ENCODE data around the gene RCOR1. TPM values are rescaled to one million over a fixed set of nuclear protein-coding genes. Genes with fewer than 3 reads are reported as not detected.
A peak's percentile ranks its signal among the peaks of the same experiment; 100 is the strongest.

Gene RCOR1
- total RNA-seq, 1 experiment from 2014 or later, result 25.4 TPM

GRCh38 chr14:102626530-102626929 is 34.1 kb downstream of the RCOR1 start (continued):
- TF ChIP-seq E2F4 (CRISPR knock-in tag; IDR thresholded peaks at IDR 0.05; ENCODE audit: borderline replicate concordance, low read depth), result no peak
- no peak for TF ChIP-seq KAT7 (CRISPR knock-in tag; IDR thresholded peaks at IDR 0.05; ENCODE audit: borderline replicate concordance)
- no peak for TF ChIP-seq NFE2L1 (CRISPR knock-in tag; IDR thresholded peaks at IDR 0.05)
- TF ChIP-seq, protein P1, sequence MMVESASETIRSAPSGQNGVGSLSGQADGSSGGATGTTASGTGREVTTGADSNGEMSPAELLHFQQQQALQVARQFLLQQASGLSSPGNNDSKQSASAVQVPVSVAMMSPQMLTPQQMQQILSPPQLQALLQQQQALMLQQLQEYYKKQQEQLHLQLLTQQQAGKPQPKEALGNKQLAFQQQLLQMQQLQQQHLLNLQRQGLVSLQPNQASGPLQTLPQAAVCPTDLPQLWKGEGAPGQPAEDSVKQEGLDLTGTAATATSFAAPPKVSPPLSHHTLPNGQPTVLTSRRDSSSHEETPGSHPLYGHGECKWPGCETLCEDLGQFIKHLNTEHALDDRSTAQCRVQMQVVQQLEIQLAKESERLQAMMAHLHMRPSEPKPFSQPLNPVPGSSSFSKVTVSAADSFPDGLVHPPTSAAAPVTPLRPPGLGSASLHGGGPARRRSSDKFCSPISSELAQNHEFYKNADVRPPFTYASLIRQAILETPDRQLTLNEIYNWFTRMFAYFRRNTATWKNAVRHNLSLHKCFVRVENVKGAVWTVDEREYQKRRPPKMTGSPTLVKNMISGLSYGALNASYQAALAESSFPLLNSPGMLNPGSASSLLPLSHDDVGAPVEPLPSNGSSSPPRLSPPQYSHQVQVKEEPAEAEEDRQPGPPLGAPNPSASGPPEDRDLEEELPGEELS (CRISPR knock-in tag; IDR thresholded peaks at IDR 0.05), result no peak
- no peak for TF ChIP-seq ZBTB43 (CRISPR knock-in tag; IDR thresholded peaks at IDR 0.05)
- TF ChIP-seq ZNF423 (CRISPR knock-in tag; IDR thresholded peaks at IDR 0.05), result no peak
- no peak for TF ChIP-seq ESRRA (CRISPR knock-in tag; IDR thresholded peaks at IDR 0.05; ENCODE audit: borderline replicate concordance)

DNA sequence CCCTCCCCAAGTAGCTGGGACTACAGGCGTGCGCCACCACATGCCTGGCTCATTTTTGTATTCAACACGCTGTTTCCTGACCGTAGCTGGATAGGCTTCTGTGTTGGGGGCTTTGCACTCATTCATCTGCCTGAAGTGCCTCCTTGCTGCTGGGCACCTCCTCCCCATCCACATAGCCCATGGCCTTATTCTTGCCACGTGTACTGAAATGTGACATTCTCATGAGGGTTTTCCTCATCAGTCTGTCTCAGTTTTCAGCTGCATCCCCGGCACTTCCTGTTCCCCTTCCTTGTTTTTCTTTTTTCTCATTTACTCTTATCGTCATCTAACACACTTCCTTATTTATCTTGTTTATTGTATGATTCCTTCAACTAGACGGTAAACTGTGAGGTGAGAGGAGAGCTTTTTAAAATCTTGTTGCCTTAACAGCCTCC is 36.6 kb downstream of the RCOR1 start:
- ATAC-seq (no peak), DNase-seq (ENCODE audit: low spot score) (no peak)
- POLR2A ChIA-PET, result interaction anchor here (1.1 kb wide), 1 partner anchor 74 kb away, joined by 3 read pairs; no protein-coding TSS in a partner anchor
- CTCF ChIA-PET, result interaction anchor here (1.2 to 2.1 kb wide), 5 partner anchors 9 to 104 kb away, joined by 3 to 9 read pairs (median 6); no protein-coding TSS in a partner anchor
- Mint-ChIP-seq H3K27me3 (ENCODE audit: low read depth) (no peaks in the 10 kb centered on the region), H3K27ac (peak overlapping the region; percentile 75), H3K9me3 (no peaks in the 10 kb centered on the region), H3K36me3 (no peaks in the 10 kb centered on the region), H3K4me1 (peaks cover 46% of the 10 kb centered on the region), H3K4me3 (no peak overlapping the region)
- no peak for TF ChIP-seq TEAD4 (CRISPR knock-in tag; IDR thresholded peaks at IDR 0.05)
- TF ChIP-seq MYBL2 (CRISPR knock-in tag; IDR thresholded peaks at IDR 0.05), result no peak
- TF ChIP-seq EMX1 (CRISPR knock-in tag; IDR thresholded peaks at IDR 0.05), result no peak
- no peak for TF ChIP-seq ZNF219 (CRISPR knock-in tag; IDR thresholded peaks at IDR 0.05; ENCODE audit: borderline replicate concordance)
- no peak for TF ChIP-seq CREB1 (CRISPR knock-in tag; IDR thresholded peaks at IDR 0.05)
- TF ChIP-seq, protein P2, sequence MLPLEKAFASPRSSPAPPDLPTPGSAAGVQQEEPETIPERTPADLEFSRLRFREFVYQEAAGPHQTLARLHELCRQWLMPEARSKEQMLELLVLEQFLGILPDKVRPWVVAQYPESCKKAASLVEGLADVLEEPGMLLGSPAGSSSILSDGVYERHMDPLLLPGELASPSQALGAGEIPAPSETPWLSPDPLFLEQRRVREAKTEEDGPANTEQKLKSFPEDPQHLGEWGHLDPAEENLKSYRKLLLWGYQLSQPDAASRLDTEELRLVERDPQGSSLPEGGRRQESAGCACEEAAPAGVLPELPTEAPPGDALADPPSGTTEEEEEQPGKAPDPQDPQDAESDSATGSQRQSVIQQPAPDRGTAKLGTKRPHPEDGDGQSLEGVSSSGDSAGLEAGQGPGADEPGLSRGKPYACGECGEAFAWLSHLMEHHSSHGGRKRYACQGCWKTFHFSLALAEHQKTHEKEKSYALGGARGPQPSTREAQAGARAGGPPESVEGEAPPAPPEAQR (CRISPR knock-in tag; IDR thresholded peaks at IDR 0.05), result no peak
- no peak for TF ChIP-seq ZNF416 (CRISPR knock-in tag; IDR thresholded peaks at IDR 0.05)
- no peak for TF ChIP-seq ATF3 (CRISPR knock-in tag; conservative IDR thresholded peaks at IDR 0.05)
- TF ChIP-seq ZNF317 (CRISPR knock-in tag; IDR thresholded peaks at IDR 0.05; ENCODE audit: borderline replicate concordance, low read depth), result no peak
- no peak for TF ChIP-seq ZBTB21 (CRISPR knock-in tag; IDR thresholded peaks at IDR 0.05; ENCODE audit: borderline replicate concordance)
- TF ChIP-seq, protein P3, sequence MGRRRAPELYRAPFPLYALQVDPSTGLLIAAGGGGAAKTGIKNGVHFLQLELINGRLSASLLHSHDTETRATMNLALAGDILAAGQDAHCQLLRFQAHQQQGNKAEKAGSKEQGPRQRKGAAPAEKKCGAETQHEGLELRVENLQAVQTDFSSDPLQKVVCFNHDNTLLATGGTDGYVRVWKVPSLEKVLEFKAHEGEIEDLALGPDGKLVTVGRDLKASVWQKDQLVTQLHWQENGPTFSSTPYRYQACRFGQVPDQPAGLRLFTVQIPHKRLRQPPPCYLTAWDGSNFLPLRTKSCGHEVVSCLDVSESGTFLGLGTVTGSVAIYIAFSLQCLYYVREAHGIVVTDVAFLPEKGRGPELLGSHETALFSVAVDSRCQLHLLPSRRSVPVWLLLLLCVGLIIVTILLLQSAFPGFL (CRISPR knock-in tag; IDR thresholded peaks at IDR 0.05; ENCODE audit: borderline replicate concordance), result no peak
- TF ChIP-seq FOXP1 (CRISPR knock-in tag; IDR thresholded peaks at IDR 0.05; ENCODE audit: borderline replicate concordance), result no peak
- TF ChIP-seq, protein P4, sequence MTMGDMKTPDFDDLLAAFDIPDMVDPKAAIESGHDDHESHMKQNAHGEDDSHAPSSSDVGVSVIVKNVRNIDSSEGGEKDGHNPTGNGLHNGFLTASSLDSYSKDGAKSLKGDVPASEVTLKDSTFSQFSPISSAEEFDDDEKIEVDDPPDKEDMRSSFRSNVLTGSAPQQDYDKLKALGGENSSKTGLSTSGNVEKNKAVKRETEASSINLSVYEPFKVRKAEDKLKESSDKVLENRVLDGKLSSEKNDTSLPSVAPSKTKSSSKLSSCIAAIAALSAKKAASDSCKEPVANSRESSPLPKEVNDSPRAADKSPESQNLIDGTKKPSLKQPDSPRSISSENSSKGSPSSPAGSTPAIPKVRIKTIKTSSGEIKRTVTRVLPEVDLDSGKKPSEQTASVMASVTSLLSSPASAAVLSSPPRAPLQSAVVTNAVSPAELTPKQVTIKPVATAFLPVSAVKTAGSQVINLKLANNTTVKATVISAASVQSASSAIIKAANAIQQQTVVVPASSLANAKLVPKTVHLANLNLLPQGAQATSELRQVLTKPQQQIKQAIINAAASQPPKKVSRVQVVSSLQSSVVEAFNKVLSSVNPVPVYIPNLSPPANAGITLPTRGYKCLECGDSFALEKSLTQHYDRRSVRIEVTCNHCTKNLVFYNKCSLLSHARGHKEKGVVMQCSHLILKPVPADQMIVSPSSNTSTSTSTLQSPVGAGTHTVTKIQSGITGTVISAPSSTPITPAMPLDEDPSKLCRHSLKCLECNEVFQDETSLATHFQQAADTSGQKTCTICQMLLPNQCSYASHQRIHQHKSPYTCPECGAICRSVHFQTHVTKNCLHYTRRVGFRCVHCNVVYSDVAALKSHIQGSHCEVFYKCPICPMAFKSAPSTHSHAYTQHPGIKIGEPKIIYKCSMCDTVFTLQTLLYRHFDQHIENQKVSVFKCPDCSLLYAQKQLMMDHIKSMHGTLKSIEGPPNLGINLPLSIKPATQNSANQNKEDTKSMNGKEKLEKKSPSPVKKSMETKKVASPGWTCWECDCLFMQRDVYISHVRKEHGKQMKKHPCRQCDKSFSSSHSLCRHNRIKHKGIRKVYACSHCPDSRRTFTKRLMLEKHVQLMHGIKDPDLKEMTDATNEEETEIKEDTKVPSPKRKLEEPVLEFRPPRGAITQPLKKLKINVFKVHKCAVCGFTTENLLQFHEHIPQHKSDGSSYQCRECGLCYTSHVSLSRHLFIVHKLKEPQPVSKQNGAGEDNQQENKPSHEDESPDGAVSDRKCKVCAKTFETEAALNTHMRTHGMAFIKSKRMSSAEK (CRISPR knock-in tag; IDR thresholded peaks at IDR 0.05; ENCODE audit: borderline replicate concordance), result no peak
- no peak for TF ChIP-seq ZNF121 (CRISPR knock-in tag; IDR thresholded peaks at IDR 0.05)
- TF ChIP-seq AR (CRISPR knock-in tag; IDR thresholded peaks at IDR 0.05), result no peak
